ENCODE results near the gene TPTE. TPM values are rescaled to one million over a fixed set of nuclear protein-coding genes. Genes with fewer than 3 reads are reported as not detected.
"Not testable (repeated sequence)": the region's sequence is repeated elsewhere in the genome, so short reads cannot be mapped to it uniquely, and the experiment has no call there.

Gene TPTE
- total RNA-seq, 1 experiment from 2014 or later, result not detected

- no peak overlapping the region for H3K4me3 ChIP-seq (ENCODE audit: low read depth, low read length, poor library complexity, severe bottlenecking)
- H3K36me3 ChIP-seq (ENCODE audit: insufficient read depth, low read length, poor library complexity, severe bottlenecking), result no peaks in the 10 kb centered on the region
- H3K27ac ChIP-seq (ENCODE audit: low read depth, low read length, poor library complexity, severe bottlenecking), result no peak overlapping the region
- no TSS peak for BruUV-seq (replicated peaks)
- peaks cover 51% of the 10 kb centered on the region for H3K9me3 ChIP-seq (ENCODE audit: low read depth, low read length, poor library complexity, severe bottlenecking)
- TF ChIP-seq EZH2 (IDR thresholded peaks at IDR 0.05; ENCODE audit: borderline replicate concordance, low read depth, low read length, poor library complexity, severe bottlenecking) (no peak), CTCF (conservative IDR thresholded peaks at IDR 0.05; ENCODE audit: low read depth, low read length) (no peak)
- DNase-seq (ENCODE audit: low spot score), result no peak
- H3K27me3 ChIP-seq (replicated peaks; ENCODE audit: insufficient read depth, low read depth, low read length, poor library complexity), result no peaks in the 10 kb centered on the region
- intact Hi-C loops (cut with micrococcal nuclease; ENCODE audit: unreplicated experiment), result no loop called here
- ChIA-PET CTCF (no interaction called here), POLR2A (ENCODE audit: low non-redundant PET) (no interaction called here)
- no peaks in the 10 kb centered on the region for H3K4me1 ChIP-seq (ENCODE audit: insufficient read depth, low read length, poor library complexity, severe bottlenecking)
These were observed 117.7 kb downstream of the TPTE start for GRCh38 chr21:10639123-10639522.

- CTCF ChIA-PET; intact Hi-C loops (cut with micrococcal nuclease; ENCODE audit: unreplicated experiment); POLR2A ChIA-PET (ENCODE audit: low non-redundant PET); H3K4me1 ChIP-seq (ENCODE audit: insufficient read depth, low read length, poor library complexity, severe bottlenecking); H3K4me3 ChIP-seq (ENCODE audit: low read depth, low read length, poor library complexity, severe bottlenecking); DNase-seq (ENCODE audit: low spot score); H3K27me3 ChIP-seq (replicated peaks; ENCODE audit: insufficient read depth, low read depth, low read length, poor library complexity); BruUV-seq (replicated peaks); H3K36me3 ChIP-seq (ENCODE audit: insufficient read depth, low read length, poor library complexity, severe bottlenecking); H3K27ac ChIP-seq (ENCODE audit: low read depth, low read length, poor library complexity, severe bottlenecking): not testable (repeated sequence)
- peaks cover 56% of the 10 kb centered on the region for H3K9me3 ChIP-seq (ENCODE audit: low read depth, low read length, poor library complexity, severe bottlenecking)
These were observed 118.4 kb downstream of the TPTE start for GRCh38 chr21:10639746-10640145.

DNA sequence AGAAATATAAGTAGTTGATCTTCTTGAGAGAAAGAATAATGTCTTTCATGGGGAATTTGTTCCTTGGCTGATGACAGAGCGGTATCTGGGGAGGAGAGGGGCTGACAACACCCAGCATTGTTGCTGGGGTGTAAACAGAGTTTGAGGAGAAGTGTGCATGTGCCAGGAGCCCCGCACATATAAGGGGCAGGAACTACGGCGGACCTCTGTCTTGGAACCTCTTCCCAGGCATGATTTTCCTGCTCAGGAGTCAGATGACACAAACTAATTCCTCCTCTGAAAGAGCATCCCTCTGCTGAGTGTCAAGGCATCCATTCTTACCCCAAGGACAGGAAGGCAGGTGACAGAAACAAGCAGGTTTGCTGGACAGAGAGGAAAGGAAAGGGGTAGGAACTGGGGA lies 119.1 kb downstream of the TPTE start:
- H3K27me3 ChIP-seq (replicated peaks; ENCODE audit: insufficient read depth, low read depth, low read length, poor library complexity), result no peaks in the 10 kb centered on the region
- no peaks in the 10 kb centered on the region for H3K36me3 ChIP-seq (ENCODE audit: insufficient read depth, low read length, poor library complexity, severe bottlenecking)
- H3K27ac ChIP-seq (ENCODE audit: low read depth, low read length, poor library complexity, severe bottlenecking), result no peak overlapping the region
- no peak for DNase-seq (ENCODE audit: low spot score)
- no peaks in the 10 kb centered on the region for H3K4me1 ChIP-seq (ENCODE audit: insufficient read depth, low read length, poor library complexity, severe bottlenecking)
- intact Hi-C loops (cut with micrococcal nuclease; ENCODE audit: unreplicated experiment), result no loop called here
- no peak overlapping the region for H3K4me3 ChIP-seq (ENCODE audit: low read depth, low read length, poor library complexity, severe bottlenecking)
- H3K9me3 ChIP-seq (ENCODE audit: low read depth, low read length, poor library complexity, severe bottlenecking), result peaks cover 63% of the 10 kb centered on the region
- CTCF ChIA-PET, result no interaction called here
- BruUV-seq (replicated peaks), result no TSS peak
- POLR2A ChIA-PET (ENCODE audit: low non-redundant PET), result no interaction called here
- TF ChIP-seq EZH2 (IDR thresholded peaks at IDR 0.05; ENCODE audit: borderline replicate concordance, low read depth, low read length, poor library complexity, severe bottlenecking) (no peak), CTCF (conservative IDR thresholded peaks at IDR 0.05; ENCODE audit: low read depth, low read length) (no peak)

DNA sequence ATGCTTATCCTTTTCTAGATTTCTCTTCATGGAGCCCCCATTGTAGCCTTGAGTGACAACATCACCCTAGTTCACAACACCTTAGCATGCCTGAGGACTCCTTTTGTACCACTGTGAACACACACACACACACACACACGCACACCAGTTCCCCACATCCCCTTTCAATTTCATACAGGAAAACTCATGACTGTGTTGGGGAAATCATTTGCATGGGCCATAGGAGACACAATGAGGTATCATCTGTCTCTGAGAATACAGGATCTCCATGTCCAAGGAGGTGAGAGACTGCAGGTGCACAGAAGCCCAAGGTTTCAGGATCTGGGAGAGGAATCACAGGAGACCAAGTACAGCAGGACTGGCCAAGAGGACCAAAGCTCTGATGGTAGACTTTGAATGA lies 119.7 kb downstream of the TPTE start:
- intact Hi-C loops (cut with micrococcal nuclease; ENCODE audit: unreplicated experiment), result no loop called here
- Histone ChIP-seq H3K27me3 (replicated peaks; ENCODE audit: insufficient read depth, low read depth, low read length, poor library complexity) (no peaks in the 10 kb centered on the region), H3K4me3 (ENCODE audit: low read depth, low read length, poor library complexity, severe bottlenecking) (no peak overlapping the region), H3K36me3 (ENCODE audit: insufficient read depth, low read length, poor library complexity, severe bottlenecking) (no peaks in the 10 kb centered on the region), H3K9me3 (ENCODE audit: low read depth, low read length, poor library complexity, severe bottlenecking) (peaks cover 69% of the 10 kb centered on the region), H3K27ac (ENCODE audit: low read depth, low read length, poor library complexity, severe bottlenecking) (no peak overlapping the region), H3K4me1 (ENCODE audit: insufficient read depth, low read length, poor library complexity, severe bottlenecking) (no peaks in the 10 kb centered on the region)
- BruUV-seq (replicated peaks), result no TSS peak
- ChIA-PET POLR2A (ENCODE audit: low non-redundant PET) (no interaction called here), CTCF (no interaction called here)
- TF ChIP-seq EZH2 (IDR thresholded peaks at IDR 0.05; ENCODE audit: borderline replicate concordance, low read depth, low read length, poor library complexity, severe bottlenecking) (no peak), CTCF (conservative IDR thresholded peaks at IDR 0.05; ENCODE audit: low read depth, low read length) (no peak)
- DNase-seq (ENCODE audit: low spot score), result no peak

GRCh38 chr21:10645667-10646066 lies 124.3 kb downstream of the TPTE start:
- intact Hi-C loops (cut with micrococcal nuclease; ENCODE audit: unreplicated experiment); POLR2A ChIA-PET (ENCODE audit: low non-redundant PET); H3K36me3 ChIP-seq (ENCODE audit: insufficient read depth, low read length, poor library complexity, severe bottlenecking); H3K4me1 ChIP-seq (ENCODE audit: insufficient read depth, low read length, poor library complexity, severe bottlenecking); H3K27me3 ChIP-seq (replicated peaks; ENCODE audit: insufficient read depth, low read depth, low read length, poor library complexity); H3K4me3 ChIP-seq (ENCODE audit: low read depth, low read length, poor library complexity, severe bottlenecking); CTCF ChIA-PET; BruUV-seq (replicated peaks); H3K27ac ChIP-seq (ENCODE audit: low read depth, low read length, poor library complexity, severe bottlenecking); DNase-seq (ENCODE audit: low spot score): not testable (repeated sequence)
- H3K9me3 ChIP-seq (ENCODE audit: low read depth, low read length, poor library complexity, severe bottlenecking), result peaks cover 59% of the 10 kb centered on the region
